ENCODE results near the gene HIPK2. TPM values are rescaled to one million over a fixed set of nuclear protein-coding genes. Genes with fewer than 3 reads are reported as not detected.

The HIPK2 gene
- total RNA-seq, 6 experiments from 2014 or later, result 48.5 to 68.0 (median 59.6) TPM

GRCh38 chr7:139647085-139647484, 130.7 kb downstream of the HIPK2 start:
- H3K4me1 ChIP-seq, result peaks cover 0 to 74% (median 37%) of the 10 kb centered on the region in 4 donors
- no peak for ATAC-seq

GRCh38 chr7:139646566-139646965, 131.2 kb downstream of the HIPK2 start:
- DNase-seq (no peak), ATAC-seq (no peak)
- WGBS (ENCODE audit: insufficient coverage, low coverage, low lambda C conversion rate, missing lambda C conversion rate), result 77% methylated on average over 2 of the region's 4 CpGs
- TF ChIP-seq, protein P1, sequence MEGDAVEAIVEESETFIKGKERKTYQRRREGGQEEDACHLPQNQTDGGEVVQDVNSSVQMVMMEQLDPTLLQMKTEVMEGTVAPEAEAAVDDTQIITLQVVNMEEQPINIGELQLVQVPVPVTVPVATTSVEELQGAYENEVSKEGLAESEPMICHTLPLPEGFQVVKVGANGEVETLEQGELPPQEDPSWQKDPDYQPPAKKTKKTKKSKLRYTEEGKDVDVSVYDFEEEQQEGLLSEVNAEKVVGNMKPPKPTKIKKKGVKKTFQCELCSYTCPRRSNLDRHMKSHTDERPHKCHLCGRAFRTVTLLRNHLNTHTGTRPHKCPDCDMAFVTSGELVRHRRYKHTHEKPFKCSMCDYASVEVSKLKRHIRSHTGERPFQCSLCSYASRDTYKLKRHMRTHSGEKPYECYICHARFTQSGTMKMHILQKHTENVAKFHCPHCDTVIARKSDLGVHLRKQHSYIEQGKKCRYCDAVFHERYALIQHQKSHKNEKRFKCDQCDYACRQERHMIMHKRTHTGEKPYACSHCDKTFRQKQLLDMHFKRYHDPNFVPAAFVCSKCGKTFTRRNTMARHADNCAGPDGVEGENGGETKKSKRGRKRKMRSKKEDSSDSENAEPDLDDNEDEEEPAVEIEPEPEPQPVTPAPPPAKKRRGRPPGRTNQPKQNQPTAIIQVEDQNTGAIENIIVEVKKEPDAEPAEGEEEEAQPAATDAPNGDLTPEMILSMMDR (IDR thresholded peaks at IDR 0.05), result no peak
- no peak for TF ChIP-seq POLR2A (IDR thresholded peaks at IDR 0.05)
- H3K9me3 ChIP-seq, result no peaks in the 10 kb centered on the region
- peaks cover 0 to 74% (median 37%) of the 10 kb centered on the region in 4 donors for H3K4me1 ChIP-seq
- intact Hi-C loops (cut with DNase I), result no loop called here
- no peaks in the 10 kb centered on the region for H3K27me3 ChIP-seq
- H3K4me3 ChIP-seq, result no peak overlapping the region
- no peaks in the 10 kb centered on the region for H3K36me3 ChIP-seq
- H3K27ac ChIP-seq, result peak overlapping the region; percentile 16 to 64 (median 25)

More at GRCh38 chr7:139647085-139647484, 130.7 kb downstream of the HIPK2 start:
- DNase-seq, result no peak
- no peaks in the 10 kb centered on the region for H3K27me3 ChIP-seq
- no peak for TF ChIP-seq POLR2A (IDR thresholded peaks at IDR 0.05)
- TF ChIP-seq, protein P1 (IDR thresholded peaks at IDR 0.05), result no peak
- intact Hi-C loops (cut with DNase I), result no loop called here
- H3K9me3 ChIP-seq, result no peaks in the 10 kb centered on the region
- H3K36me3 ChIP-seq, result no peaks in the 10 kb centered on the region
- H3K27ac ChIP-seq, result peak overlapping the region; percentile 25 to 79 (median 64)
- 70% methylated on average over 4 of the region's 4 CpGs for WGBS (ENCODE audit: insufficient coverage, low coverage, low lambda C conversion rate, missing lambda C conversion rate)
- no peak overlapping the region for H3K4me3 ChIP-seq

DNA sequence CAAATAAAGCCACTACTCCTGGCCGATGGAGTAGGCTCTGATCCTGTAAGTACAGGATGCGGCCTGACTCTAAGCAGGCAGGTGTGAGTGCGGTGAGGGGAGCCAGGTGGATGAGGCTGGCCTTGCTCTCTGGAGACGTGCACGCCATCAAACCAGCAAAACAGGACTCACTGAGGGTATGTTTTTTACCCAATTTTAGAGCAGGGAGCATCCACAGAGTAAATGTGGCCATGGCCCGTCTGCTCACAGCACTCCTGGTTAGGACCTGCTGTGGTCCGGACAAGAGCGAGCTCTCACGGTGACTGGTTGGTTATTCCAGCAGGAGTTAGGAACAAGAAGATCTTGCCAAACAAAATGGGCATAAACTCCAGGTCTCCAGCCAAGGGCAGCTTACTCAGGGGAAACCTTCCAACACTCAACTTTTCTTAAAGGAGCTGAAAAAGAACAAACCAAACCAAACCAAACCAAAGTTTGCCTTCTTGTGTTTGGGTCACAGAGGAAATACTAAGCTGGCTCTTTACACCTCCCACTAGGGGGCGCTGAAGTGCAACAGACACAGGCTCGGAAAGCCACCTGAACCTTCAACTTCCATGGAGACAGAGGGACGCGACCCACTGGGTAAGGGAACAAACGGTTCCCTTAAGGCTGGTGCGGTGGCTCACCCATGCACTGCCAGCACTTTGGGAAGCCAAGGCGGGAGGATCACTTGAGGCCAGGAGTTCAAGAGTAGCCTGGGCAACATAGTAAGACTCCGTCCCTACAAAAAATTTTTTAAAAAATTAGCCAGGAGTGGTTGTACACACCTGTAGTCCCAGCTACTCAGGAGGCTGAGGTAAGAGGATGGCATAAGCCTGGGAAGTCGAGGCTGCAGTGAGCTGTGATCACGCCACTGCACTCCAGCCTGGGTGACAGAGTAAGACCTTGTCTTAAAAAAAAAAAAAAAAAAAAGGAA, 131.9 kb downstream of the HIPK2 start:
- WGBS (ENCODE audit: insufficient coverage, low coverage, low lambda C conversion rate, missing lambda C conversion rate), result 30% methylated on average over 12 of the region's 19 CpGs
- Histone ChIP-seq H3K27ac (peak overlapping the region in 1 of 3 donors; percentile 16), H3K4me1 (peaks cover 0 to 74% (median 31%) of the 10 kb centered on the region in 4 donors), H3K27me3 (no peaks in the 10 kb centered on the region), H3K4me3 (no peak overlapping the region), H3K9me3 (no peaks in the 10 kb centered on the region), H3K36me3 (no peaks in the 10 kb centered on the region)
- intact Hi-C loops (cut with DNase I), result no loop called here
- TF ChIP-seq POLR2A (IDR thresholded peaks at IDR 0.05), result no peak
- TF ChIP-seq, protein P1 (IDR thresholded peaks at IDR 0.05), result peak; percentile 91 to 94 (median 94)
- DNase-seq (peak; percentile 84 to 90 (median 84)), ATAC-seq (peak; percentile 51 to 71 (median 66))

- Histone ChIP-seq H3K9me3 (no peaks in the 10 kb centered on the region), H3K4me1 (peaks cover 0 to 59% (median 23%) of the 10 kb centered on the region in 4 donors), H3K27ac (no peak overlapping the region), H3K4me3 (no peak overlapping the region), H3K36me3 (no peaks in the 10 kb centered on the region), H3K27me3 (no peaks in the 10 kb centered on the region)
- DNase-seq (no peak), ATAC-seq (no peak)
- intact Hi-C loops (cut with DNase I), result no loop called here
- WGBS (ENCODE audit: insufficient coverage, low coverage, low lambda C conversion rate, missing lambda C conversion rate), result 67% methylated on average over 5 of the region's 6 CpGs
- no peak for TF ChIP-seq POLR2A (IDR thresholded peaks at IDR 0.05)
- TF ChIP-seq, protein P1 (IDR thresholded peaks at IDR 0.05), result no peak
Measured at GRCh38 chr7:139643951-139644585, 133.7 kb downstream of the HIPK2 start.
